NCI-H82 treated with DMSO at 0.1 percent for 48 hours (cell line): ENCODE results near the gene STXBP4.

Source experiments
- DNase-seq: peaks from one replicate; lab custom pipeline; 2025; ENCODE audit not compliant: unreplicated experiment; lab: John Stamatoyannopoulos, UW

Gene STXBP4

GRCh38 chr17:54971147-54971546 is 2.6 kb downstream of the STXBP4 start:
- DNase-seq, result no peak

- no peak for DNase-seq
These were observed 3.3 kb downstream of the STXBP4 start for GRCh38 chr17:54971901-54972300.

- DNase-seq, result no peak
These were observed 4.0 kb downstream of the STXBP4 start for GRCh38 chr17:54972406-54973138.

- no peak for DNase-seq
These were observed 6.2 kb downstream of the STXBP4 start for GRCh38 chr17:54974759-54975158.

GRCh38 chr17:54976316-54976715 is 7.8 kb downstream of the STXBP4 start:
- DNase-seq, result no peak

GRCh38 chr17:54977744-54978143 is 9.2 kb downstream of the STXBP4 start:
- DNase-seq, result no peak

- DNase-seq, result no peak
These were observed 11.1 kb downstream of the STXBP4 start for GRCh38 chr17:54979657-54980056.

GRCh38 chr17:54980375-54980774 is 11.8 kb downstream of the STXBP4 start:
- DNase-seq, result no peak

GRCh38 chr17:54982399-54982798 is 13.8 kb downstream of the STXBP4 start:
- no peak for DNase-seq

- no peak for DNase-seq
These were observed 14.7 kb downstream of the STXBP4 start for GRCh38 chr17:54983260-54983659.

GRCh38 chr17:54985476-54985875 is 16.9 kb downstream of the STXBP4 start:
- no peak for DNase-seq

- DNase-seq, result no peak
These were observed 21.6 kb downstream of the STXBP4 start for GRCh38 chr17:54990118-54990517.

- DNase-seq, result no peak
These were observed 23.0 kb downstream of the STXBP4 start for GRCh38 chr17:54991567-54991966.

- peak; percentile 53 for DNase-seq
These were observed 24.5 kb downstream of the STXBP4 start for GRCh38 chr17:54992797-54993639.

- DNase-seq, result no peak
These were observed 27.9 kb downstream of the STXBP4 start for GRCh38 chr17:54996441-54996840.

GRCh38 chr17:55002458-55002857 is 33.9 kb downstream of the STXBP4 start:
- DNase-seq, result no peak

GRCh38 chr17:55004484-55004883 is 35.9 kb downstream of the STXBP4 start:
- DNase-seq, result no peak

GRCh38 chr17:55005520-55005919 is 37.0 kb downstream of the STXBP4 start:
- DNase-seq, result peak; percentile 14

GRCh38 chr17:55023626-55024025 is 55.1 kb downstream of the STXBP4 start:
- DNase-seq, result no peak

GRCh38 chr17:55037828-55038227 is 69.3 kb downstream of the STXBP4 start:
- DNase-seq, result no peak

GRCh38 chr17:55038291-55038690 is 69.7 kb downstream of the STXBP4 start:
- DNase-seq, result no peak

GRCh38 chr17:55040611-55041010 is 72.0 kb downstream of the STXBP4 start:
- DNase-seq, result no peak
